Liver (tissue), 3 donors: Measurements from ENCODE around the gene METTL14.

Source experiments
- EGR1 ChIP-seq, 2 donors: IDR thresholded peaks; 2 replicates each; pipeline ENCODE4 v1.6.1; 2016 to 2018; ENCODE audit warnings: antibody characterized with exemption in 2 of 2, low read depth in 2 of 2
- FOXA1 ChIP-seq: IDR thresholded peaks from 2 replicates; pipeline ENCODE4 v1.6.1; 2016; ENCODE audit warnings: antibody characterized with exemption
- GABPA ChIP-seq, 2 donors: IDR thresholded peaks in 1 of 2; conservative IDR thresholded peaks in 1 of 2; 2 replicates each; pipeline ENCODE4 v1.6.1; 2016; ENCODE audit warnings: antibody characterized with exemption in 2 of 2, mild to moderate bottlenecking in 1 of 2, moderate library complexity in 1 of 2
- HNF4G ChIP-seq: IDR thresholded peaks from 2 replicates; pipeline ENCODE4 v1.6.1; 2016; ENCODE audit warnings: antibody characterized with exemption
- JUND ChIP-seq, 2 donors: IDR thresholded peaks; 2 replicates each; pipeline ENCODE4 v1.6.1; 2016; ENCODE audit warnings: antibody characterized with exemption in 2 of 2
- RAD21 ChIP-seq, 2 donors: IDR thresholded peaks; 2 replicates each; pipeline ENCODE4 v1.6.1; 2016; ENCODE audit warnings: antibody characterized with exemption in 2 of 2, mild to moderate bottlenecking in 2 of 2
- RXRA ChIP-seq, 2 donors: IDR thresholded peaks; 2 replicates each; pipeline ENCODE4 v1.6.1; 2017 to 2018; ENCODE audit warnings: antibody characterized with exemption in 2 of 2, mild to moderate bottlenecking in 1 of 2
- SP1 ChIP-seq: IDR thresholded peaks from 2 replicates; pipeline ENCODE4 v1.6.1; 2018; ENCODE audit warnings: antibody characterized with exemption, mild to moderate bottlenecking
- YY1 ChIP-seq: IDR thresholded peaks from 2 replicates; pipeline ENCODE4 v1.6.1; 2016; ENCODE audit warnings: antibody characterized with exemption, mild to moderate bottlenecking
- TF ChIP-seq, protein P1 (sequence below): fragments of 150-350 bp; IDR thresholded peaks from 2 replicates; pipeline ENCODE4 v1.5.1; 2017; ENCODE audit warnings: improper control_type of control experiment, low read depth, low read length; ENCODE audit not compliant: missing input control
- TF ChIP-seq, protein P2 (sequence below): IDR thresholded peaks from 2 replicates; pipeline ENCODE4 v1.6.1; 2016; ENCODE audit warnings: antibody characterized with exemption, mild to moderate bottlenecking
- TF ChIP-seq, protein P3 (sequence below): IDR thresholded peaks from 2 replicates; pipeline ENCODE4 v1.6.1; 2016; ENCODE audit warnings: antibody characterized with exemption
- TF ChIP-seq, protein P4 (sequence below): IDR thresholded peaks from 2 replicates; pipeline ENCODE4 v1.6.1; 2016; ENCODE audit warnings: antibody characterized with exemption
- donor health status: healthy.
- donor health status: healthy.

DNA sequence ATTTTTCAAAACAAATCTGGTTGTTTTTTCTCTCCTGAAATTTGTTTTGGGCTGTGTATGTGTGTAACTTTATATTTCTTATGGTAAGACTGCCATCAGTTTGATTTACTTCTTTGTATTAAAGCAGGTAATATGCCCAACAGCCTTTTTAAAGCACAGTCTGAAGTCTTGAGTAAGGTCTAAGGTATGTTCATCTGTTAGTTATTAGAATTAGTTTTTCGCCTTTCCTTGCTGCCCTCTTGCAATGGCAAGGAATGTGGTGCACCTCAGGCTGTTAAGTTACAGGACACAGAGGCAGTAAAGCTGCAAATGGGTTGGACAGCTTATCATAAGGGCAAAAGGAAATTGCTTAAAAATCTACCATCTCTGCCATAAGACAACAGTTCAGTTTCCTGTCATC, 71.8 kb downstream of the METTL14 start:
- TF ChIP-seq JUND (IDR thresholded peaks at IDR 0.05): no peak
- no peak for TF ChIP-seq EGR1 (IDR thresholded peaks at IDR 0.05; ENCODE audit: low read depth in 2 of 2)
- TF ChIP-seq, protein P1, sequence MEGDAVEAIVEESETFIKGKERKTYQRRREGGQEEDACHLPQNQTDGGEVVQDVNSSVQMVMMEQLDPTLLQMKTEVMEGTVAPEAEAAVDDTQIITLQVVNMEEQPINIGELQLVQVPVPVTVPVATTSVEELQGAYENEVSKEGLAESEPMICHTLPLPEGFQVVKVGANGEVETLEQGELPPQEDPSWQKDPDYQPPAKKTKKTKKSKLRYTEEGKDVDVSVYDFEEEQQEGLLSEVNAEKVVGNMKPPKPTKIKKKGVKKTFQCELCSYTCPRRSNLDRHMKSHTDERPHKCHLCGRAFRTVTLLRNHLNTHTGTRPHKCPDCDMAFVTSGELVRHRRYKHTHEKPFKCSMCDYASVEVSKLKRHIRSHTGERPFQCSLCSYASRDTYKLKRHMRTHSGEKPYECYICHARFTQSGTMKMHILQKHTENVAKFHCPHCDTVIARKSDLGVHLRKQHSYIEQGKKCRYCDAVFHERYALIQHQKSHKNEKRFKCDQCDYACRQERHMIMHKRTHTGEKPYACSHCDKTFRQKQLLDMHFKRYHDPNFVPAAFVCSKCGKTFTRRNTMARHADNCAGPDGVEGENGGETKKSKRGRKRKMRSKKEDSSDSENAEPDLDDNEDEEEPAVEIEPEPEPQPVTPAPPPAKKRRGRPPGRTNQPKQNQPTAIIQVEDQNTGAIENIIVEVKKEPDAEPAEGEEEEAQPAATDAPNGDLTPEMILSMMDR: no peak
- no peak for TF ChIP-seq RXRA (IDR thresholded peaks at IDR 0.05)
- TF ChIP-seq SP1: no peak
- TF ChIP-seq, protein P2, sequence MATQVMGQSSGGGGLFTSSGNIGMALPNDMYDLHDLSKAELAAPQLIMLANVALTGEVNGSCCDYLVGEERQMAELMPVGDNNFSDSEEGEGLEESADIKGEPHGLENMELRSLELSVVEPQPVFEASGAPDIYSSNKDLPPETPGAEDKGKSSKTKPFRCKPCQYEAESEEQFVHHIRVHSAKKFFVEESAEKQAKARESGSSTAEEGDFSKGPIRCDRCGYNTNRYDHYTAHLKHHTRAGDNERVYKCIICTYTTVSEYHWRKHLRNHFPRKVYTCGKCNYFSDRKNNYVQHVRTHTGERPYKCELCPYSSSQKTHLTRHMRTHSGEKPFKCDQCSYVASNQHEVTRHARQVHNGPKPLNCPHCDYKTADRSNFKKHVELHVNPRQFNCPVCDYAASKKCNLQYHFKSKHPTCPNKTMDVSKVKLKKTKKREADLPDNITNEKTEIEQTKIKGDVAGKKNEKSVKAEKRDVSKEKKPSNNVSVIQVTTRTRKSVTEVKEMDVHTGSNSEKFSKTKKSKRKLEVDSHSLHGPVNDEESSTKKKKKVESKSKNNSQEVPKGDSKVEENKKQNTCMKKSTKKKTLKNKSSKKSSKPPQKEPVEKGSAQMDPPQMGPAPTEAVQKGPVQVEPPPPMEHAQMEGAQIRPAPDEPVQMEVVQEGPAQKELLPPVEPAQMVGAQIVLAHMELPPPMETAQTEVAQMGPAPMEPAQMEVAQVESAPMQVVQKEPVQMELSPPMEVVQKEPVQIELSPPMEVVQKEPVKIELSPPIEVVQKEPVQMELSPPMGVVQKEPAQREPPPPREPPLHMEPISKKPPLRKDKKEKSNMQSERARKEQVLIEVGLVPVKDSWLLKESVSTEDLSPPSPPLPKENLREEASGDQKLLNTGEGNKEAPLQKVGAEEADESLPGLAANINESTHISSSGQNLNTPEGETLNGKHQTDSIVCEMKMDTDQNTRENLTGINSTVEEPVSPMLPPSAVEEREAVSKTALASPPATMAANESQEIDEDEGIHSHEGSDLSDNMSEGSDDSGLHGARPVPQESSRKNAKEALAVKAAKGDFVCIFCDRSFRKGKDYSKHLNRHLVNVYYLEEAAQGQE: no peak
- no peak for TF ChIP-seq RAD21 (IDR thresholded peaks at IDR 0.05)
- TF ChIP-seq FOXA1: no peak
- no peak for TF ChIP-seq YY1
- TF ChIP-seq, protein P3, sequence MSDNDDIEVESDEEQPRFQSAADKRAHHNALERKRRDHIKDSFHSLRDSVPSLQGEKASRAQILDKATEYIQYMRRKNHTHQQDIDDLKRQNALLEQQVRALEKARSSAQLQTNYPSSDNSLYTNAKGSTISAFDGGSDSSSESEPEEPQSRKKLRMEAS: no peak
- TF ChIP-seq GABPA (IDR thresholded peaks at IDR 0.05 in 1 of 2, conservative IDR thresholded peaks at IDR 0.05 in 1 of 2): no peak
- TF ChIP-seq, protein P4, sequence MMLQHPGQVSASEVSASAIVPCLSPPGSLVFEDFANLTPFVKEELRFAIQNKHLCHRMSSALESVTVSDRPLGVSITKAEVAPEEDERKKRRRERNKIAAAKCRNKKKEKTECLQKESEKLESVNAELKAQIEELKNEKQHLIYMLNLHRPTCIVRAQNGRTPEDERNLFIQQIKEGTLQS: no peak
- no peak for TF ChIP-seq HNF4G
